ENCODE measurements around the gene RBP7. TPM values are rescaled to one million over a fixed set of nuclear protein-coding genes. Genes with fewer than 3 reads are reported as not detected.
"Not testable (repeated sequence)": the region's sequence is repeated elsewhere in the genome, so short reads cannot be mapped to it uniquely, and the experiment has no call there.

RBP7 gene
- total RNA-seq, 6 donors from 2014 or later, result 1.7 to 15.9 (median 4.3) TPM; not detected in 1

DNA sequence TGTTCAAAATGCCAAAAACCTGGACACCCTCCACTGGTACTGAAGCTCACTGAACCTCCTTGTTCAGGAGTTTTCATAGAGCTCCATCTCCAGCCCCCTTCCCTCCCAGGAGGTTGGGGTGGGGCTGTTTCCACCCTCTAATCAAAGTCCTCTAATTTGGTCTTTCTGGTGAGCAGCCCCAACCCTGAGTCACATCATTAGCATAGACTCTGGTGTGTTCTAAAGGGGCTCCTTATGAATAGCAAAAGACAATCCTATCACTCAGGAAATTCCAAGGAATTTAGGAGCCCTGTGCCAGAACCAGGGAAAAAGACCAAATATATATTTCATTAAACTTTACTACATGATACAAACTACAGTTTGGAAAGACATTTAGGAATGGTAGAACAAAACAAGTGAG is 22.5 kb downstream of the RBP7 start:
- no peak overlapping the region for H3K4me3 ChIP-seq
- TF ChIP-seq, protein P1, sequence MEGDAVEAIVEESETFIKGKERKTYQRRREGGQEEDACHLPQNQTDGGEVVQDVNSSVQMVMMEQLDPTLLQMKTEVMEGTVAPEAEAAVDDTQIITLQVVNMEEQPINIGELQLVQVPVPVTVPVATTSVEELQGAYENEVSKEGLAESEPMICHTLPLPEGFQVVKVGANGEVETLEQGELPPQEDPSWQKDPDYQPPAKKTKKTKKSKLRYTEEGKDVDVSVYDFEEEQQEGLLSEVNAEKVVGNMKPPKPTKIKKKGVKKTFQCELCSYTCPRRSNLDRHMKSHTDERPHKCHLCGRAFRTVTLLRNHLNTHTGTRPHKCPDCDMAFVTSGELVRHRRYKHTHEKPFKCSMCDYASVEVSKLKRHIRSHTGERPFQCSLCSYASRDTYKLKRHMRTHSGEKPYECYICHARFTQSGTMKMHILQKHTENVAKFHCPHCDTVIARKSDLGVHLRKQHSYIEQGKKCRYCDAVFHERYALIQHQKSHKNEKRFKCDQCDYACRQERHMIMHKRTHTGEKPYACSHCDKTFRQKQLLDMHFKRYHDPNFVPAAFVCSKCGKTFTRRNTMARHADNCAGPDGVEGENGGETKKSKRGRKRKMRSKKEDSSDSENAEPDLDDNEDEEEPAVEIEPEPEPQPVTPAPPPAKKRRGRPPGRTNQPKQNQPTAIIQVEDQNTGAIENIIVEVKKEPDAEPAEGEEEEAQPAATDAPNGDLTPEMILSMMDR (IDR thresholded peaks at IDR 0.05), result no peak
- TF ChIP-seq EP300 (IDR thresholded peaks at IDR 0.05) (no peak), POLR2AphosphoS5 (IDR thresholded peaks at IDR 0.05) (no peak), POLR2A (IDR thresholded peaks at IDR 0.05) (no peak)
- DNase-seq, result no peak

DNA sequence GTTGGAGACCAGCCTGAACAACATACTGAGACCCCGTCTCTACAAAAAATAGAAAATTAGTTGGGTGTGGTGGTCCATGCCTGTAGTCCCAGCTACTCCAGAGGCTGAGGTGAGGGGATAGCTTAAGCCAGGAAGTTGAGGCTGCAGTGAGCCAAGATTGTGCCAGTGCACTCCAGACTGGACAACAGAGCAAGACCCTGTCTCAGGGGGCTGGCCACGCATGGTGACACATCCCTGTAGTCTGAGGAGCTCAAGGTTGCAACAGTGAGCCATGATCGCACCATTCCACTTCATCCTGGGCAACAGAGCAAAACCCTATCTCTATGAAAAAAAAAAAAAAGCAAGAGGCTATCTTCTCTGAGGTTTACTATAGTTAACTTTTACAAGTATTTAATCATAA is 23.1 kb downstream of the RBP7 start:
- no peak for ATAC-seq (ENCODE audit: low FRiP score in 2 of 2)
- H3K9me3 ChIP-seq, result no peaks in the 10 kb centered on the region
- H3K4me3 ChIP-seq, result no peak overlapping the region
- no peaks in the 10 kb centered on the region for H3K4me1 ChIP-seq
- no peaks in the 10 kb centered on the region for H3K36me3 ChIP-seq
- H3K27me3 ChIP-seq, result no peaks in the 10 kb centered on the region
- H3K27ac ChIP-seq, result no peak overlapping the region
- TF ChIP-seq POLR2AphosphoS5 (IDR thresholded peaks at IDR 0.05), result no peak
- TF ChIP-seq, protein P1 (IDR thresholded peaks at IDR 0.05), result no peak
- no peak for TF ChIP-seq EP300 (IDR thresholded peaks at IDR 0.05)
- TF ChIP-seq POLR2A (IDR thresholded peaks at IDR 0.05), result no peak
- DNase-seq, result no peak
- 84 to 88% methylated on average over 3 of the region's 3 CpGs for WGBS, 2 donors

More for the DNA sequence above, 22.5 kb downstream of the RBP7 start:
- H3K27ac ChIP-seq, result no peak overlapping the region
- H3K27me3 ChIP-seq, result no peaks in the 10 kb centered on the region
- no peaks in the 10 kb centered on the region for H3K9me3 ChIP-seq
- no peak for ATAC-seq (ENCODE audit: low FRiP score in 2 of 2)
- H3K4me1 ChIP-seq, result no peaks in the 10 kb centered on the region
- no peaks in the 10 kb centered on the region for H3K36me3 ChIP-seq

DNA sequence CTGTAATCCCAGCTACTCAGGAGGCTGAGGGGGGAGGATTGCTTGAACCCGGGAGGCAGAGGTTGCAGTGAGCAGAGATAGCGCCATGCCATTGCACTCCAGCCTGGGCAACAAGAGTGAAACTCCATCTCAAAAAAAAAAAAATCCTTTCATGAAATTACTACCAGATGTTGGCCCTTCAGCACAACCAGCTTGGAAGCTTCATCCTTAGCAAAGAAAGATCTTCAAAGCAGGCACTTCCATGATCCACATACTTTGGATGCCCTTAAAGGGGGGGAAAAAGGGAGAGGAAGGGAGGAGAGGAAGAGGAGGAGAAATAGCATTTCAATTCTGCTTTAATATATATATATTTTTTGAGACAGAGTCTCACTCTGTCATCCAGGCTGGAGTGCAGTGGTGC is 23.6 kb downstream of the RBP7 start:
- WGBS, 2 donors, result 80 to 91% methylated on average over 2 of the region's 2 CpGs
- not testable (repeated sequence) for H3K27me3 ChIP-seq; DNase-seq; ATAC-seq (ENCODE audit: low FRiP score in 2 of 2); H3K27ac ChIP-seq; H3K4me1 ChIP-seq; H3K4me3 ChIP-seq; H3K36me3 ChIP-seq; H3K9me3 ChIP-seq

DNA sequence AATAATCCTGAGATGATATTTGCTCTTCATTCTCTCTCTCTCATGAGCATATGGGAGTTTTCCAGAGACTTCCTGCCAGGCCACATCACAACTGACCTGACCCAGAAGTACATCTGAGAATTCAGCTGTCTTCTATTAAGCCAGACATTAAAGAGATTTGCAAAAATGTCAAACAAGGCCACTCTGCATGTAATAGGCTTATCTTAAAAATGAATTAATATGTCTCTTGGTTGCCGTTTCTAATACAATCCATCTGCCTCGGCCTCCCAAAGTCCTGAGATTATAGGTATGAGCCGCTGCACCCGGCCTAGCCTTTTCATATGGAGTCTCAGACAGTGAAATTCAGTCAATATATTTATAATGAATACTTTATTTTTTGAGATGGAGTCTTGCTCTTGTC is 25.0 kb downstream of the RBP7 start:
- not testable (repeated sequence) for H3K36me3 ChIP-seq; H3K4me1 ChIP-seq; H3K27me3 ChIP-seq; DNase-seq; H3K9me3 ChIP-seq; H3K27ac ChIP-seq; H3K4me3 ChIP-seq; ATAC-seq (ENCODE audit: low FRiP score in 2 of 2)
- 92% methylated on average over 4 of the region's 4 CpGs for WGBS, 2 donors

DNA sequence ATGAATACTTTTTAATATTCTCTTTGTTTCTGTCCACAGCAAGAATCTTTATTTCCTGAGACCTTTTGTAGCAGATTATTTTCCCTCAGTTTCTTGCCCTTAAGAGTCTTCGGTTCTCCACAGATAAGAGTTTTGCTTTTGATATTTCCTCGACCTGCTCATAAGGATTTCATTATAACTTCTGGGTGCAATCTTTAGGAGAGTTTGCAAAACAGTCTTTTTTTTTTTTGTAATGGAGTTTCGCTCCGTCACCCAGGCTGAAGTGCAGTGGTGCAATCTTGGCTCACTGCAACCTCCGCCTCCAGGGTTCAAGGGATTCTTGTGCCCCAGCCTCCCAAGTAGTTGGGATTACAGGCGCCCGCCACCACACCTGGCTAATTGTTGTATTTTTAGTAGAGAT is 25.6 kb downstream of the RBP7 start:
- TF ChIP-seq, protein P1 (IDR thresholded peaks at IDR 0.05), result no peak
- TF ChIP-seq POLR2AphosphoS5 (IDR thresholded peaks at IDR 0.05), result no peak
- no peak for TF ChIP-seq POLR2A (IDR thresholded peaks at IDR 0.05)
- no peak for TF ChIP-seq EP300 (IDR thresholded peaks at IDR 0.05)
- no peaks in the 10 kb centered on the region for H3K36me3 ChIP-seq
- no peaks in the 10 kb centered on the region for H3K4me1 ChIP-seq
- H3K27ac ChIP-seq, result no peak overlapping the region
- H3K27me3 ChIP-seq, result no peaks in the 10 kb centered on the region
- DNase-seq (peak in 1 of 2 donors; percentile 22), ATAC-seq (ENCODE audit: low FRiP score in 2 of 2) (no peak)
- no peak overlapping the region for H3K4me3 ChIP-seq
- WGBS, 2 donors, result 73 to 74% methylated on average over 7 of the region's 7 CpGs
- H3K9me3 ChIP-seq, result no peaks in the 10 kb centered on the region

DNA sequence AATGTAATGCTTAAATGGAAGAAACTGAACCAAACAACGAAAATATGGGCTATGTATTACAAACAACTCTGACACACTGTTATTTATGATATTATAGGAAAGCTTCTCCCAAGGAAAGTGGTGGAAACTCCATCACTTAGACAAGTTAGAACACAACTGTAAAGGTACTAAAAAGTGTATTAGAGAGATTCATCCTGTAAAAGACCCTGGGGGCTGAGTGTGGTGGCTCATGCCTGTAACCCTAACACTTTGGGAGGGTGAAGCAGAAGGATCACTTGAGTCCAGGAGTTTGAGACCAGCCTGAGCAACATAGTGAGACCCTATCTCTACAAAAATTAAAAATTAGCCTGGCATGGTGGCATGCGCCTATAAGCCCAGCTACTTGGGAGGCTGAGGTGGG is 28.3 kb downstream of the RBP7 start:
- Histone ChIP-seq H3K4me3 (no peak overlapping the region), H3K27me3 (no peaks in the 10 kb centered on the region), H3K27ac (no peak overlapping the region), H3K4me1 (no peaks in the 10 kb centered on the region), H3K9me3 (no peaks in the 10 kb centered on the region), H3K36me3 (no peaks in the 10 kb centered on the region)
- 71 to 76% methylated on average over 2 of the region's 2 CpGs for WGBS, 2 donors
- no peak for TF ChIP-seq POLR2A (IDR thresholded peaks at IDR 0.05)
- no peak for TF ChIP-seq EP300 (IDR thresholded peaks at IDR 0.05)
- TF ChIP-seq, protein P1 (IDR thresholded peaks at IDR 0.05), result no peak
- TF ChIP-seq POLR2AphosphoS5 (IDR thresholded peaks at IDR 0.05), result no peak
- ATAC-seq (ENCODE audit: low FRiP score in 2 of 2), result no peak
- DNase-seq, result no peak
